Stimulated activated CD8-positive, alpha-beta memory T cell treated with anti-CD3 and anti-CD28 coated beads, Interleukin-7, amount 100 ng/mL, for 4 hours (primary cell): ENCODE results near the gene BPIFB4.
"Not testable (repeated sequence)": the region's sequence is repeated elsewhere in the genome, so short reads cannot be mapped to it uniquely, and the experiment has no call there.

Experiments used
- DNase-seq, 2 donors: peaks; one replicate each; pipeline ENCODE4 v3.0.0-alpha.2; 2020; ENCODE audit warnings: low read depth in 2 of 2

The BPIFB4 gene

GRCh38 chr20:33119725-33120720 is 40.6 kb downstream of the BPIFB4 start:
- DNase-seq: no peak

GRCh38 chr20:33120934-33121333 is 41.5 kb downstream of the BPIFB4 start:
- DNase-seq: no peak

GRCh38 chr20:33122297-33122696 is 42.9 kb downstream of the BPIFB4 start:
- DNase-seq: not testable (repeated sequence)

- DNase-seq: no peak
Observed at GRCh38 chr20:33124261-33124660, 44.8 kb downstream of the BPIFB4 start.

GRCh38 chr20:33124994-33125393 is 45.6 kb downstream of the BPIFB4 start:
- no peak for DNase-seq

- no peak for DNase-seq
Observed at GRCh38 chr20:33125983-33126382, 46.5 kb downstream of the BPIFB4 start.

- no peak for DNase-seq
Observed at GRCh38 chr20:33127422-33128097, 48.1 kb downstream of the BPIFB4 start.

- DNase-seq: no peak
Observed at GRCh38 chr20:33130568-33131061, 51.2 kb downstream of the BPIFB4 start.

- DNase-seq: no peak
Observed at GRCh38 chr20:33131949-33132473, 52.6 kb downstream of the BPIFB4 start.

- no peak for DNase-seq
Observed at GRCh38 chr20:33132513-33133372, 53.3 kb downstream of the BPIFB4 start.

- DNase-seq: no peak
Observed at GRCh38 chr20:33133373-33133941, 54.0 kb downstream of the BPIFB4 start.

- no peak for DNase-seq
Observed at GRCh38 chr20:33137195-33137594, 57.8 kb downstream of the BPIFB4 start.

- DNase-seq: no peak
Observed at GRCh38 chr20:33139467-33139866, 60.0 kb downstream of the BPIFB4 start.

- no peak for DNase-seq
Observed at GRCh38 chr20:33145521-33145920, 66.1 kb downstream of the BPIFB4 start.

GRCh38 chr20:33147299-33147698 is 67.9 kb downstream of the BPIFB4 start:
- DNase-seq: no peak

GRCh38 chr20:33148040-33148439 is 68.6 kb downstream of the BPIFB4 start:
- DNase-seq: no peak

GRCh38 chr20:33154252-33154651 is 74.8 kb downstream of the BPIFB4 start:
- DNase-seq: no peak

- no peak for DNase-seq
Observed at GRCh38 chr20:33158637-33159385, 79.4 kb downstream of the BPIFB4 start.

GRCh38 chr20:33159713-33160112 is 80.3 kb downstream of the BPIFB4 start:
- no peak for DNase-seq

GRCh38 chr20:33160681-33161080 is 81.2 kb downstream of the BPIFB4 start:
- DNase-seq: no peak
